NCI-H774 (cell line): ENCODE results near the gene TEAD4.

Experiments
- DNase-seq: peaks from one replicate; lab custom pipeline; 2025; lab: John Stamatoyannopoulos, UW

Gene TEAD4

DNA sequence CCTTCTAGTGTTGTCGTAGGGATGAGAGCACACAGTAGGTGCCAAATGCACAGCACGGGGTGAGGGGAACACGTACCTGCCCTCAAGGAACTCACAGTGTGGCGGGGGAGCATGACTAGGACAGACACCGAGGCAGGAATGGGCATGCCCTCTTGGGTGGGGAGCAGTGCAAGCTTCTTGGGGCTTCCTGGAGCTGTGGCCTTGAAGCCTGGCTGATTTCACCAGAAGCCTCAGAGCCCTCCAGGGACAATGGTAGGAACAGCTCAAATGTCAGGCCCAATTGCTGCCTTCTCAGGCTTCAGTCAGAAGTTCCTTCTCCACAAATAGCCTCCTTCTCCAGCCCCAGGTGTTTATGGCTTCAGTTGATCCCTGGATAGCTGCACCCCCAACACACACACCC, 43.4 kb downstream of the TEAD4 start:
- DNase-seq: no peak

DNA sequence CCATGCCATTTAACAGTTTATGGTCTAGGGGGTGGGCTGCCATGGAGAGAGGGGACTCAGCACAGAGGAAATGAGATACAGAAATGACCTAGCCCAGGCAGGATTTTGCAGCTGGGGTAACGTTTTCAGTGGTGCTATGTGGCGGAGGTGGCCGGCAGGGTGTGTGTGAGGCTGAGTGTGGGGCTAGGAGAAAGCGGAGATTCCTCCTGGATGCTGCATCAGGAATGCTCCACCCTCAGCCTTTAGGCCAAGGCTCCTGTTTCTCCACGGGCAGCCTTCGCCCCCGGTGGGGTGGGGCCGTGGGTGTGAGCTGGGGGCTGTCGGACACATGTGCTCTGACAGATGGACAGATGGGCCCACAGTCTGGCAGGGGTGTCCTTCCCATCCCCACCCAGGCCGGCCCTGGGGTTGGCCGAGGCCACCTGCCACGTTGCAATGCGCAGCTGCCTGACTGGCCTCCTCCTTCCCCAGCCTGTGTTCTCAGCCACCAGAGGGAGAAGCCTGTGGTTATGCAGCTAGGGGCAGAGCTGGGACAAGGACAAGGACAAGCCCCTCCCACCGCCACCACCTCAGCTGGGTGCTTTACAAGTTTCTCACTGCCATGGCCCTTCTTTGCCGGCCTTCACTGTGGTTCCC, 44.3 kb downstream of the TEAD4 start:
- DNase-seq: no peak

DNA sequence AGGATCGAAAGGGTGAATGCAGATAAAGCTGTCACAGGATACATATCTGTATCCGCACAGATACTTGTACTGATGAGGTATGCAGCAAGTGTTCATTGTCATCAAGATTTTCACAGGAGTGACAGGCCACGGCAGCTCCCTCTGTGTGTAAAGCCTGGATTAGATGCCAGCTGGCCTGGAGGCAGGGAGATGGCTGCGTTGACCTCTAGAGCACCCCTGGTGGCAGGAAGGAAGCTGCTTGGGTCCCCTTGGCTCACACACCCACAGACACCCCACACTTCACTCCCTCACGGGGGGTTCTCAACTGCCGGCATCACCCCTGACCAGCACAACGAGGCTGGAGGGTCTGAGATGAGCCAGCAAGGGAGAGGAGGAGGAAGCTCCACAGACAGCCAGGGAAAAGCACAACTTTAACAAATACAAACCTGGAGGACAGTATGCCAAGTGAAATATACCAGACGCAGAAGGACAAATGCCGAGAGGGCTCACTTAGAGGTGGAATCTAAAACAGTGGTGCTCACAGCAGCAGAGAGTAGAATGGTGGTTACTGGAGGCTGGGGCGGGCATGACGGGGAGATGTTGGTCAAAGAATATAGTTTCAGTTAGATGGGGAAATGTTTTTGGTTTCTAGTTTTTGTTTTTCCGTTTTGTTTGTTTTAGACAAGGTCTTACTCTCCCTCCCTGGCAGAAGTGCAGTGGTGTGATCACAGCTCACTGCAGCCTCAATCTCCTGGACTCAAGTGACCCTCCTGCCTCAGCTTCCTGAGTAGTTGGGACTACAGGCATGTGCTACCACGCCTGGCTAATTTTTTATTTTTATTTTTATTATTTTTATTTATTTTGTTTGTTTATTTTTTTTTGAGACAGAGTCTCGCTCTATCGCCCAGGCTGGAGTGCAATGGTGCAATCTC, 45.7 kb downstream of the TEAD4 start:
- no peak for DNase-seq

DNA sequence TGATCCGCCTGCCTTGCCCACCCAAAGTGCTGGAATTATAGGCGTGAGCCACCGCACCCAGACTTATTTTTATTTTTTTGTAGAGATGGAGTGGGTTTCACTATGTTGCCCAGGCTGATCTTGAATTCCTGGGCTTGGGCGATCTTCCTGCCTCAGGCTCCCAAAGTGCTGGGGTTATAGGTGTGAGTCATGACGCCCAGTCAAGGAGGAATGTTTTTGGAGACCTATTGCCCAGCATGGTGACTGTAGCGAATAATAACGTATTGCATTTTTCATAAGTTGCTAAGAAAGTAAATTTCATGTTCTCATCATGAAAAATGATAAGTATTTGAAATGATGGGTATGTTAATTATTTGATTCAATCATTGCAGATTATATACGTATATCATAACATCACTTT, 46.5 kb downstream of the TEAD4 start:
- DNase-seq: no peak

DNA sequence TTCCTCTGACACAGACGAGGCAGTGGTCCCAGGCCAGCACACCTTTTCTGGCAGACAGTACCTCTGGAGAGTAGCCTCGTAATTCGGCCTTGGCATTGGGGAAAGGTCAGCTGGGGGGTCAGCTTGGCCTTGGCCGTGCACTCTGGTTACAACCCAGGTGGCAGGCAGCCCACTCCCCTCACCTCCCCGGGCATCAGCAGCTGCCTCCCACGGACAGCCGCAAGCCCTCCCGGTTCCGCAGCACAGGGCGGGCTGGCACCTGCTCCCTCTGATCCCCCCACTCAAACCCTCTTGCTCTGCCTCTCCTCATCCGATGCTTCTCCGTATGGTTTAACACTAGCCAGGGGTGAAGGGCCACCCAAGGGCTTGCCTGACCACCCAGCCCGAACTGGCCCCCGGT, 50.6 kb downstream of the TEAD4 start:
- DNase-seq: no peak

DNA sequence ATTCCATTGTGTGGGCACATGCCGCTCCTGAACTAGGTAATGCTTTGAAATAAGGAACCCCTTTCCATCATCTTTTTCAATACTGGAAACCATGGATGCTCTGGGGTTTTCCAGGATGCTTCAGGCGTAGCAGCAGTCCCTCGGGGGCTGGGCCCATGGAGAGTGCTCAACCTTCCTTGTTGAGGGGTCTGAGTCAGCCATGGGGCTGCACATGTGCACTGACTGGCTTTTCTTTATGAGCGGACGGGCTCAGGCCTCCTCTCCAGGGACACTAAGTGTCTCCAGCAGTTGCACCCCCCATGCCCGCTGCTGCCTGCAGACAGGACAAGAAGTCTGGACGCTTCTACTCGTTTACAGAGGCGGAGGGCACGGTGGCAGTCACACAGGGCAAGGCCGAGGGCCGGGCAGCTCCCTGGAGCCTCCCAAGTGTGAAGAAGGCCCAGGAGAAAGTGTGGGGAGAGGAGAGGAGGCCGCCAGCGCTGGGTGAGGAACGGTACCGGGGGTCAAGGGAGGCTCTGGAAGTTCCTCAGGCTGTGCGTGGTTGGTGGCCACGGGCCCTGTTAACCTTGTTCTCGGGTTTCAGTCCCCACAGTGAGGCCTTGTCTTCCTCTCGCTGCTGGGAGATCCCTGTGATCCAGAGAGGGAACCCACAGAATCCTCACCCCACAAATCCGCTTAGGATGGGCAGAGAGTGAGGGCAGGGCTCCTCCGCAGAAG, 51.2 kb downstream of the TEAD4 start:
- DNase-seq: no peak

DNA sequence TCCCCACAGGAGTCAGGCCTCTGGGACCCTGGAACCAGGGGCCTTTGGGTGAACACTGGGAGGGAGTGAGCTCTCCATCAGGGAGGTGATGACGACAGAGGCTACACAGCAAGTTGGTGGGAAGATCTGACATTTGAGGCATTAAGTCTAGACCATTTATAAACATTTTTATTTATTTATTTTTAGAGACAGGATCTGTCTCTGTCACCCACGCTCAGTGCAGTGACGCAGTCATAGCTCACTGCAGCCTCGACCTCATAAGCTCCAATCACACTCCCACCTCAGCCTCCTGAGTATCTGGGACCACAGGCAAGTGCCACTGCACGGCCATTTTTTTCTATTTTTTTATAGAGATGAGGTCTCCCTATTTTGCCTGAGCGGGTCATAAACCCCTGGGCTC, 53.6 kb downstream of the TEAD4 start:
- DNase-seq: no peak

DNA sequence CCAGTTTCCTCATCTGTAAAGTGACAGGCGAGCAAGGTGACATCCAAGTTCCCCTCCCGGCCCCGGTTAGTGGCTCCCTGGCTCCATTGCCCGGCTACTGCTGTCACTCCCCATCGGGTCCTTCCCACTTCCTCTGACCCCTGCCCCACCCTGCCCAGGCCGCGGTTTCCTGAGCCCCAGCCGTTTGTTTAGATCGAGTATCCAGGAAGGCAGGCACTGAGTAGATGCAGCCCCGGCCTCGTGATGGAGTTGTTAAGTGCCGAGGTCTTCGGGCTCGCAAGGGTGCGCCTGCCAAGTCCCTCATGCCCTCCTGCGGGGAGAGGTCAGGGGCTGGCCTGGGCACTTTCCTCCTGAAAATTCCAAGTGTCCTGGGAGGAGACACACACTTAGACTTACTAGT, 55.4 kb downstream of the TEAD4 start:
- DNase-seq: no peak

DNA sequence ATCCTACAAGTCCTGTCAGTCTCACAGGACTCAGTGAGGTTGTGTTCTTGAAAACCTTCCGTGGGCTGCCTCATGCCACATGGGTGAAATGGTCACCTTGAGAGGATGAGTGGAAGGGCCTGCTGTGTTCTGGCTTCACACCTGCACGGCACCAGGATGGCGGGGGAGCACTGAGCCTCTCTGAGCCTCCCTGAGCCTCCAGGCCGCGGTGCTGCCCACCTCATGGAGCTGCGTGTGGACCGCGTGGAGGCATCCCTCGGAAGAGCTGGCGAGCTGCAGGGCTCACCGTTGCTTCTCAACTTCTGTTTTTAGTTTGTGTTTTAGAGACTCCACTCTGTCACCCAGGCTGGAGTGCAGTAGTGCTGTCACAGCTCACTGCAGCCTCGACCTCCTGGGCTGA, 56.2 kb downstream of the TEAD4 start:
- no peak for DNase-seq

DNA sequence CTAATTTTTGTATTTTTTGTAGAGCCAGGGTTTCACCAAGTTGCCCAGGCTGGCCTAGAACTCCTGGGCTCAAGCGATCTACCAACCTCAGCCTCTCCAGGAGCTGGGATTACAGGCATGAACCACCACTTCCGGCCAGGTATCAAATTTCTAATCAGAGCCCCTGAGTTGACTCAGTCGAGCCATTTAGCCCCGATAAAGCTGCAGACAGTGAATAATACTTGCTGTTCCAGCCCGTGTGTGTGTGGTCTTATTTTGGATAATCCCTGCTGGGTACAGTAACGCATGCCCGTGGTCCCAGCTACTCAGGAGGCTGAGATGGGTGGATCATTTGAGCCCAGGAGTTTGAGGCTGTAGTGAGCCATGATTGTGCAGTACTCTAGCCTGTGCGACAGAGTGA, 57.0 kb downstream of the TEAD4 start:
- DNase-seq: no peak

DNA sequence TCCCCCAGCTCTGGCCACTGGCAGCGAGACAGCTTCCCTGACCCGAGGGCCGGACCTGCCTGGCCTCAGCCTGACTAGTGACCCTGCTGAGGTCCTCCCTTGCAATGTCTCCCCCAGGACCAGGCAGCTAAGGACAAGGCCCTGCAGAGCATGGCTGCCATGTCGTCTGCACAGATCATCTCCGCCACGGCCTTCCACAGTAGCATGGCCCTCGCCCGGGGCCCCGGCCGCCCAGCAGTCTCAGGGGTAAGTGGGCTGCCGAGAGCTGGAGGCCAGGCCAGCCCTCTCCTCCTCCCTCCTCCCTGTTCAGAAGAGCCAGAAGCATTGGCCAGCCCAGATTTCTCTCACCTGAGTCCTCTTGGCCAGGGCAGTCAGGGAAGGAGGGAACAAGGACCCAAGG, 58.1 kb downstream of the TEAD4 start:
- no peak for DNase-seq

DNA sequence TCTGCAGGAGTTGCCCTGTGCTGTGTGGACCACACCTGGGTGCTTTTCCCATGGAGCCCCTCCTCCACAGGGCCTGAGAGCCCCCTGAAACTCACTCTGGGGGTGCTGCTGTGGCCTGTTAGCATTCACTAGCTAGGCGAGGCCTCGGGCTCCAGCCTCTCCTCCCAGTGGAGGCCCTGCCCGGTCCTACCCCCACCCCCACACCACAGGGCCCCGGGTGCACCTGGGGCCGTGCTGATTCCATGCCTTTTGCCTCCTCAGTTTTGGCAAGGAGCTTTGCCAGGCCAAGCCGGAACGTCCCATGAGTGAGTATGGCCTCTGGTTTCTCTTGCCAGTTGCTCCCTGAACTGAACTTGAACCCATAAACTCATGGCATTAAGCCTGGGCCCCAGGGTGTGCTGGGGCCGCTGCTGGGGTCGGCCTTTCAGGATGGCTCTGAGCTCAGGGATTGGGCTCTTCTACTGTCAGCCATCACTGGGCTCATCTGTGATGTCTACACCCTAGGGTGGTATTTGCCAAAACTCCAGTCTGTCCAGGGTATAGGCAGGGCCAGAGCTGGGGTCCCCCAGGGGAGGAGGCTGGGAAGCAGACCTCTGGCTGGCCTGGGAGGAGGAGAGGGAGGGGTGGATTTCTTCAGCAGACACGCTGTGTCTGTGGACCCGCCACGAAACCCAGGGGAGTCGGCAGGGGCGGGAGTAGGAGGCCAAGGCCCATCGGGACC, 59.2 kb downstream of the TEAD4 start:
- DNase-seq: no peak

DNA sequence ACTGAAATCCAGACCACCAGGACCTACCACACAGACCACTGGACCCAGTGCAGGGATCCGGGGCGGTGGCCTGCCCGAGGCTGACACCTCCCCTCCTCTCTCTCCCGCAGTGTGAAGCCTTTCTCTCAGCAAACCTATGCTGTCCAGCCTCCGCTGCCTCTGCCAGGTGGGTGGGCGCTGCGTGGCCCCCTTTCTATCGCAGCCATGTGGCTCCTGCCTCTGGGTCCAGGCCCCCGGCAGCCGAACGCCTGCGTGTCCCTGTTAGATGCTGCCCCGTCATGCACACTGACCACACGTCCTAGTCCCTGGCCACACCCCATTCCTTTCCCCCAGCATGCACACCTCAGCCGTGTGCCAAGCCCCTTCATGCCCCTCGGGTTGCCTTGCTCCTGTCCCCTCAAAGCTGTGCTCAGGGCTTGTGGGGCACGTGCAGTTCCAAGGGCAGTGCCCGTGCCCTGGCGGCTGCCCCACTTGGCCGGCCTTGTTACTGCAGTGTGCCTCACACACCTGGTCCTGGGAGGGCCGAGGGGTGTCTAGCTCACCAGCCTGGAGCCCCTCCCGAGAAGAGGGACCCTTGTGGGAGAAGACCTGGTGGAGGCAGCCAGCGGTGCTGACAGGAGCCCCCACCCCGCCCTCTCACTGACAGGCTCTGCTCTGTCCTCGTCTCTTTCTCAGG, 59.9 kb downstream of the TEAD4 start:
- DNase-seq: no peak

DNA sequence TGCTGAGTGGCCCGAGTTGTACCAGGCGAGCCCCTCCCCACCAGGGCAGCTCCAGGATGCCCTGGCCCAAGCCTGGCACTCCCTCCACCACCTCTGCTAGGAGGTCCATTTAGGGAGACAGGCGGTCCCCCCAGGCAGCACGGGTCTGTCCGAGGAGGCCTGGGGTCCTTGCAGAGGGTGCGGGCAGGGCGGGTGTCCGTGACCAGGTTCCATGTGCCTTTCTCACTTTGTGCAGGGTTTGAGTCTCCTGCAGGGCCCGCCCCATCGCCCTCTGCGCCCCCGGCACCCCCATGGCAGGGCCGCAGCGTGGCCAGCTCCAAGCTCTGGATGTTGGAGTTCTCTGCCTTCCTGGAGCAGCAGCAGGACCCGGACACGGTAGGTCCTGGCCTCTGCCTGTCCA, 61.2 kb downstream of the TEAD4 start:
- DNase-seq: no peak

DNA sequence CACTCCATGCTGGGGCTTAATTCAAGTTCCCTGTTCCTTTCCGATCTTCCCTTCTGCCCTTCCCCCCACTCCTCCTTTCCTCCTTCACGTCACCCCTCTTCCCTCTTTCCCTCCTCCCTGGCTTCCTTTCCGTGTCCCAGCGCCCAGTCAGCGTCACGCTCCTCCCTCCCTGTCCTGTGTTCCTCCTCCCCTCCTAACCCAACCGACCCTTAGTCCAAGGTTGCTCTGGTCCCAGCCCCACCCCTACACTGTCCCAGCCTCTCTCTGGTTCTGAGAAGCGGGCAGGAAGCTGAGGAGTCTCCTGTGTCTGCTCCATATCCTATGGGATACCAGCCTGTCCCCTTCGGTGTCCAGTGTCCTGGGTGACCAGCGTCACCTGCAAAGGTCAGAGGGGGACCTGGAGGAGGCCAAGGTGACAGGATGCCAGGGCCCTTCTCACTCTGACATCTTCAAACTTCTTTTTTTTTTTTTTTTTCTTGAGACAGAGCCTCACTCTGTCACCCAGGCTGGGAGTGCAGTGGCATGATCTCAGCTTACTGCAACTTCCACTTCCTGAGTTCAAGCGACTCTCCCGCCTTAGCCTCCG, 61.7 kb downstream of the TEAD4 start:
- DNase-seq: no peak

DNA sequence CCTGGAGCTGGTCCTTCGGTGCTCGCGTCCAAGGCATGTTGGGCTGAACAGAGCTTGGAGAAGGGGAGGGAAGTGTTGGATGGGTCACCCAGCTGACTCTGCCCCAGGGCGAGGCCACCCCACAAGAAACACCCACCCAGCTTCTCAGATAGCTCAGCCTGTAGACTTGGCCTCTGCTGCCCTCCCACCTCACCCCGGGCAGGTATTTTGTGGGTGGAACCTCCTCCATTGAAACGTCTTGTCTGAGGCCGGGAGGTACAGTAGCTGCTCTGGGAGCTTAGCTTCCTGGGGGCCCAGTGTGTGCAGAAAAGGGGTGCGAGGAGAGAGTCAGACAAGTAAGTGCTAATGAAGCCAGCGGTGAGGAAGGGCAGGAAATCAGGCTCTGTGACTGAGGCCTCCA, 63.2 kb downstream of the TEAD4 start:
- no peak for DNase-seq

DNA sequence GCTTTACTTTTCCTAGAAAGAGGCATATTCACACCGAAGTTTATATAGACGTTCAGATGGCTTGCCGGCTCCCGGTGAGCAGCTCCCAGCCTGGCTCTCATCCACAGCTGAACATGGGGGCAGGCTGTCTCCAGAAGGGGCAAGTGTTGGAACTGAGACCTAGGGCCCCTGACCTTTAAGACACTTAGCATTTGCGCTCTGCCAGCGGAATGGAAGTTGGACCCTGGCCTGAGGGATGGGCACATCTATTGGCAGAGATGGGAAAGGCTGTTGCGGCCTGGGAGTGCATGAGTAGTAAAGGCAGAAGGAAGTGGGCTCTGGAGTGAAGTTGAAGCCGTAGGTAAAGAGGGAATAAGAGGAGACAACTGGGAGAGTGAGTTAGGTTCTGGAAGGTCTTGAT, 63.8 kb downstream of the TEAD4 start:
- DNase-seq: no peak

DNA sequence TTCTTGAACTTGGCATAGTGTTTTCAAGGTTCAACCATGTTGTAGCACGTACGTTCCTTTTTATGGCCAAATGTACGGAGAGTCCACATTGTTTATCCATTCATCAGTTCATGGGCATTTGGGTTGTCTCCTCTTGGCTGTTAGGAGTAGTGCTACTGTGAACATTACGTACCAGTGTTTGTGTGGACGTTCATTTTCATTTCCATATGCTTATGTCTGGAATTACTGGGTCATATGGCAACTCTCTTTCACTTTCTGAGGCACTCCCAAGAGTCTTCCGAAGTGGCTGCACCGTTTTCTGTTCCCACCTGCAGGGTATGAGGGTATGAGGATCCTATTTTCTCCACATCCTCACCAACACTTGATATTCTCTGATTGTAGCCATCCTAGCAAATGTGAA, 68.9 kb downstream of the TEAD4 start:
- DNase-seq: no peak

DNA sequence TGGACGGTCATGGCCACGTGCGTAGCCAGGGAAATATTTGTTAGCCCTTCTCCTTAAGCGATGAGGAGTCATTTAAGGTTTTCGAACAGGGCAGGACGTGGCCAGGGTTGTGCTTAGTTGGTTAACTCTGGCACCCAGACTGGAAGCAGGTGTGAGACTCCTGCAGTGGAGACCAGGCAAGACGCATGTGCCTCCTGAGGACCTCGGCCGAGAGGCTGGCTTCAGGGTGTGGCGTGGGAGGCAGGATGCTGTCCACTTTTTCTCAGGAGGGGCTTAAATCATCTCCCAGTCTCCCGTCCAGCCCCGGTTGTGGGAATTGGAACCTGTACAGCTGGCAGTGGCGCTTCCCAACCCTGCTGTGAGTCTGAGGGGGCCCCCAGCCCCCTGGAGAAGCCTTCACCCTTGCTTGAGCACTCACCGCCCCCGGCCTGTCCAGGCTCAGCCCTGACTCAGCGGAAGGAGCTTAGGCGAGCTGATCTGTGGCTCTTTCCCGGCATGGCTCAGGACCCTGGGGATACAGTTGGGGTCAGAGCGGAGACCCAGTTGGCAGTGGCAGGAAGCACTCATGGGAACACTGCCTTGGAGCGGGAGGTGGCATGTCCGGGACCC, 71.7 kb downstream of the TEAD4 start:
- no peak for DNase-seq

DNA sequence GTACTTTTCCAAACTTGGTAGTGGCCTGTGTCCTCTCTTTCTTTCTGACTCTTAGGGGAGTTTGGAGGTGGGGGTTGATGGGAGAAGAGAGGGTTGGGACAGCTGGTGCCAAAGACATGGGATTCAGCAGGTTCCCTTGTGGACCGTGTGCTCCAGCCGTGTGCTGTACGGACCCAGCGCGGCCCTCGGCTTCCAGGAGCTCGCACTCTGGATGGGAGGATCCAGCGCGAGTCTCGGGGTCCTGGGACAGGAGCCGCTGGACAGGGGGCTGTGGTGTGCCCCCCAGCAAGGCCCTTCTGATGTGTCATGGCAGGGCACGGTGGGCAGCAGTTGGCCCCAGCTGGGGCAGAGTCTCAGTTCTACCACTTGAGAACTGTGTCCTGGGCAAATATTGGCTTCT, 73.0 kb downstream of the TEAD4 start:
- DNase-seq: no peak
